ENCODE data around the gene CFAP100. TPM values are rescaled to one million over a fixed set of nuclear protein-coding genes. Genes with fewer than 3 reads are reported as not detected.

The CFAP100 gene
- total RNA-seq, 2 donors from 2014 or later = not detected

- peaks cover 47% of the 10 kb centered on the region for H3K36me3 ChIP-seq
- no peaks in the 10 kb centered on the region for H3K27me3 ChIP-seq
- TF ChIP-seq CTCF (IDR thresholded peaks at IDR 0.05) = peak in 1 of 2 donors; percentile 22
- no peaks in the 10 kb centered on the region for H3K9me3 ChIP-seq
- peaks cover 0 to 56% of the 10 kb centered on the region in 2 donors for H3K4me1 ChIP-seq
- DNase-seq (ENCODE audit: low spot score) = peak; percentile 93
- H3K27ac ChIP-seq = peak overlapping the region; percentile 41 to 51
- H3K4me3 ChIP-seq = peak overlapping the region in 1 of 2 donors; percentile 66
Measured at GRCh38 chr3:126472277-126473006, 77.7 kb downstream of the CFAP100 start.

GRCh38 chr3:126473292-126474168, 78.8 kb downstream of the CFAP100 start:
- no peak for TF ChIP-seq CTCF (IDR thresholded peaks at IDR 0.05)
- Histone ChIP-seq H3K4me3 (peak overlapping the region; percentile 66 to 76), H3K36me3 (peaks cover 36% of the 10 kb centered on the region), H3K9me3 (no peaks in the 10 kb centered on the region), H3K27ac (peak overlapping the region; percentile 41 to 78), H3K27me3 (no peaks in the 10 kb centered on the region), H3K4me1 (peaks cover 0 to 53% of the 10 kb centered on the region in 2 donors)
- DNase-seq (ENCODE audit: low spot score) = no peak

- Histone ChIP-seq H3K4me3 (peak overlapping the region; percentile 66 to 76), H3K27ac (peak overlapping the region; percentile 78 to 95), H3K9me3 (no peaks in the 10 kb centered on the region), H3K4me1 (peaks cover 0 to 41% of the 10 kb centered on the region in 2 donors), H3K36me3 (peaks cover 24% of the 10 kb centered on the region), H3K27me3 (no peaks in the 10 kb centered on the region)
- TF ChIP-seq CTCF (IDR thresholded peaks at IDR 0.05) = no peak
- DNase-seq (ENCODE audit: low spot score) = peak; percentile 62
Measured at GRCh38 chr3:126474498-126475412, 80.0 kb downstream of the CFAP100 start.

- Histone ChIP-seq H3K27ac (peak within 1 kb of the TSS; percentile 90 to 95), H3K27me3 (no peaks in the 10 kb centered on the region), H3K4me1 (peaks cover 0 to 41% of the 10 kb centered on the region in 2 donors), H3K4me3 (peak within 1 kb of the TSS; percentile 68 to 76), H3K36me3 (peaks cover 16% of the 10 kb centered on the region), H3K9me3 (no peaks in the 10 kb centered on the region)
- peak; percentile 41 to 60 for TF ChIP-seq CTCF (IDR thresholded peaks at IDR 0.05)
- peak; percentile 92 for DNase-seq (ENCODE audit: low spot score)
Measured at GRCh38 chr3:126475413-126476114, 80.9 kb downstream of the CFAP100 start, which contains the start of gene ZXDC. Gene ZXDC (minus strand): TSS chr3:126475891. CDS start chr3:126475865, 26 bp downstream.
